Neural cell (in vitro differentiated cells): Measurements from ENCODE around the gene IMMP2L. TPM values are rescaled to one million over a fixed set of nuclear protein-coding genes. Genes with fewer than 3 reads are reported as not detected.

Experiments used
- H2AFZ ChIP-seq: fragments of 200-600, 300-800 bp; sonication (generic), shearing (Covaris generic); 2 replicates; pipeline ENCODE4 v1.6.0; 2014; ENCODE audit warnings: low read depth, mild to moderate bottlenecking, antibody characterized with exemption, low read length, moderate library complexity
- H3F3A ChIP-seq: fragments of 200-600 bp; shearing (Covaris generic); 2 replicates; pipeline ENCODE4 v1.6.1; 2016; ENCODE audit warnings: mild to moderate bottlenecking, moderate library complexity, mixed read lengths, antibody characterized with exemption, low read length; ENCODE audit not compliant: insufficient read depth, poor library complexity, severe bottlenecking
- H3K27ac ChIP-seq: fragments of 200-600, 300-800 bp; sonication (generic), shearing (Covaris generic); 2 replicates; pipeline ENCODE4 v1.5.1; 2014; ENCODE audit warnings: mild to moderate bottlenecking, low read length, moderate library complexity
- H3K27me3 ChIP-seq: fragments of 300-800, 200-600 bp; sonication (generic), shearing (Covaris generic); 2 replicates; pipeline ENCODE4 v1.6.0; 2014; ENCODE audit warnings: mild to moderate bottlenecking, low read depth, low read length, moderate library complexity; ENCODE audit not compliant: insufficient read depth
- H3K36me3 ChIP-seq: fragments of 300-800, 200-600 bp; sonication (generic), shearing (Covaris generic); 2 replicates; pipeline ENCODE4 v1.5.1; 2014; ENCODE audit warnings: mild to moderate bottlenecking, antibody characterized with exemption, low read length, moderate library complexity; ENCODE audit not compliant: insufficient read depth
- H3K4me2 ChIP-seq: fragments of 300-800, 200-600 bp; sonication (generic), shearing (Covaris generic); 2 replicates; pipeline ENCODE4 v1.6.0; 2014; ENCODE audit warnings: mild to moderate bottlenecking, low read length
- H3K4me3 ChIP-seq: fragments of 300-800, 200-600 bp; sonication (generic), shearing (Covaris generic); 2 replicates; pipeline ENCODE4 v1.5.1; 2014; ENCODE audit warnings: mild to moderate bottlenecking, low read length, moderate library complexity
- H3K79me2 ChIP-seq: fragments of 200-600 bp; shearing (Covaris generic); replicated peaks from 2 replicates; pipeline ENCODE4 v1.6.0; 2014; ENCODE audit warnings: mild to moderate bottlenecking, low read length, moderate library complexity; ENCODE audit not compliant: insufficient read depth
- H3K9ac ChIP-seq: fragments of 300-800, 200-600 bp; sonication (generic), shearing (Covaris generic); 2 replicates; pipeline ENCODE4 v1.6.1; 2016; ENCODE audit warnings: mild to moderate bottlenecking, low read length, mixed read lengths
- H3K9me2 ChIP-seq: fragments of 200-600 bp; shearing (Covaris generic); 2 replicates; pipeline ENCODE4 v1.6.1; 2016; ENCODE audit warnings: mild to moderate bottlenecking, low read length, mixed read lengths; ENCODE audit not compliant: insufficient read depth
- H3K9me3 ChIP-seq: fragments of 200-600, 300-800 bp; sonication (generic), shearing (Covaris generic); 2 replicates; pipeline ENCODE4 v1.6.1; 2016; ENCODE audit warnings: mild to moderate bottlenecking, mixed run types, low read length, moderate library complexity, mixed read lengths
- H4K20me1 ChIP-seq: fragments of 200-600 bp; shearing (Covaris generic); 2 replicates; pipeline ENCODE4 v1.6.1; 2016; ENCODE audit warnings: mild to moderate bottlenecking, mixed run types; ENCODE audit not compliant: insufficient read depth
- EP300 ChIP-seq: fragments of 450-650 bp; conservative IDR thresholded peaks from 2 replicates; pipeline ENCODE4 v1.6.1; 2014; ENCODE audit warnings: antibody characterized with exemption, mild to moderate bottlenecking, moderate library complexity; ENCODE audit not compliant: poor library complexity, severe bottlenecking
- EZH2 ChIP-seq: fragments of 200-600, 300-800 bp; shearing (Covaris generic), sonication (generic); IDR thresholded peaks from 2 replicates; pipeline ENCODE4 v1.6.1; 2014; ENCODE audit warnings: antibody characterized with exemption, low read length, borderline replicate concordance, mild to moderate bottlenecking; ENCODE audit not compliant: insufficient read depth, poor library complexity, severe bottlenecking
- MXI1 ChIP-seq: fragments of 450-650 bp; conservative IDR thresholded peaks from 2 replicates; pipeline ENCODE4 v1.6.1; 2014; ENCODE audit warnings: antibody characterized with exemption, mild to moderate bottlenecking; ENCODE audit not compliant: poor library complexity, severe bottlenecking
- POLR2AphosphoS5 ChIP-seq: IDR thresholded peaks from 2 replicates; pipeline ENCODE4 v1.6.1; 2012
- RAD21 ChIP-seq: fragments of 450-650 bp; conservative IDR thresholded peaks from 2 replicates; pipeline ENCODE4 v1.6.1; 2014; ENCODE audit warnings: antibody characterized with exemption, mild to moderate bottlenecking, moderate library complexity
- SMC3 ChIP-seq: fragments of 450-650 bp; conservative IDR thresholded peaks from 2 replicates; pipeline ENCODE4 v1.6.1; 2014; ENCODE audit warnings: antibody characterized with exemption, mild to moderate bottlenecking, moderate library complexity; ENCODE audit not compliant: poor library complexity
- TAF1 ChIP-seq: IDR thresholded peaks from 2 replicates; pipeline ENCODE4 v1.6.1; 2012; ENCODE audit warnings: low read depth
- polyA plus RNA-seq: library from polyadenylated mRNA; depleted of rRNA; stranded (reverse); fragments of >200 nt; gene quantifications from 2 replicates; pipeline ENCODE4 v1.2.3, GENCODE V29; 2014
- TF ChIP-seq, protein P1 (sequence below): IDR thresholded peaks from 2 replicates; pipeline ENCODE4 v1.6.1; 2012; ENCODE audit warnings: borderline replicate concordance
- TF ChIP-seq, protein P2 (sequence below): fragments of 450-650 bp; IDR thresholded peaks from 2 replicates; pipeline ENCODE4 v1.5.1; 2014; ENCODE audit warnings: antibody characterized with exemption, mild to moderate bottlenecking, moderate library complexity; ENCODE audit not compliant: poor library complexity, severe bottlenecking

IMMP2L gene
- polyA plus RNA-seq, 1 donor from 2014 or later, result 9.7 TPM

GRCh38 chr7:111607621-111608020 is 45.3 kb upstream of the IMMP2L start:
- Histone ChIP-seq H2AFZ (no peak overlapping the region), H3F3A (no peaks in the 10 kb centered on the region), H3K4me2 (no peak overlapping the region), H4K20me1 (no peaks in the 10 kb centered on the region), H3K4me3 (no peak overlapping the region), H3K36me3 (no peaks in the 10 kb centered on the region), H3K9ac (no peak overlapping the region), H3K79me2 (no peaks in the 10 kb centered on the region), H3K27me3 (no peaks in the 10 kb centered on the region), H3K9me2 (no peaks in the 10 kb centered on the region), H3K9me3 (no peaks in the 10 kb centered on the region), H3K27ac (no peak overlapping the region)
- TF ChIP-seq, protein P1, sequence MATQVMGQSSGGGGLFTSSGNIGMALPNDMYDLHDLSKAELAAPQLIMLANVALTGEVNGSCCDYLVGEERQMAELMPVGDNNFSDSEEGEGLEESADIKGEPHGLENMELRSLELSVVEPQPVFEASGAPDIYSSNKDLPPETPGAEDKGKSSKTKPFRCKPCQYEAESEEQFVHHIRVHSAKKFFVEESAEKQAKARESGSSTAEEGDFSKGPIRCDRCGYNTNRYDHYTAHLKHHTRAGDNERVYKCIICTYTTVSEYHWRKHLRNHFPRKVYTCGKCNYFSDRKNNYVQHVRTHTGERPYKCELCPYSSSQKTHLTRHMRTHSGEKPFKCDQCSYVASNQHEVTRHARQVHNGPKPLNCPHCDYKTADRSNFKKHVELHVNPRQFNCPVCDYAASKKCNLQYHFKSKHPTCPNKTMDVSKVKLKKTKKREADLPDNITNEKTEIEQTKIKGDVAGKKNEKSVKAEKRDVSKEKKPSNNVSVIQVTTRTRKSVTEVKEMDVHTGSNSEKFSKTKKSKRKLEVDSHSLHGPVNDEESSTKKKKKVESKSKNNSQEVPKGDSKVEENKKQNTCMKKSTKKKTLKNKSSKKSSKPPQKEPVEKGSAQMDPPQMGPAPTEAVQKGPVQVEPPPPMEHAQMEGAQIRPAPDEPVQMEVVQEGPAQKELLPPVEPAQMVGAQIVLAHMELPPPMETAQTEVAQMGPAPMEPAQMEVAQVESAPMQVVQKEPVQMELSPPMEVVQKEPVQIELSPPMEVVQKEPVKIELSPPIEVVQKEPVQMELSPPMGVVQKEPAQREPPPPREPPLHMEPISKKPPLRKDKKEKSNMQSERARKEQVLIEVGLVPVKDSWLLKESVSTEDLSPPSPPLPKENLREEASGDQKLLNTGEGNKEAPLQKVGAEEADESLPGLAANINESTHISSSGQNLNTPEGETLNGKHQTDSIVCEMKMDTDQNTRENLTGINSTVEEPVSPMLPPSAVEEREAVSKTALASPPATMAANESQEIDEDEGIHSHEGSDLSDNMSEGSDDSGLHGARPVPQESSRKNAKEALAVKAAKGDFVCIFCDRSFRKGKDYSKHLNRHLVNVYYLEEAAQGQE, result no peak

DNA sequence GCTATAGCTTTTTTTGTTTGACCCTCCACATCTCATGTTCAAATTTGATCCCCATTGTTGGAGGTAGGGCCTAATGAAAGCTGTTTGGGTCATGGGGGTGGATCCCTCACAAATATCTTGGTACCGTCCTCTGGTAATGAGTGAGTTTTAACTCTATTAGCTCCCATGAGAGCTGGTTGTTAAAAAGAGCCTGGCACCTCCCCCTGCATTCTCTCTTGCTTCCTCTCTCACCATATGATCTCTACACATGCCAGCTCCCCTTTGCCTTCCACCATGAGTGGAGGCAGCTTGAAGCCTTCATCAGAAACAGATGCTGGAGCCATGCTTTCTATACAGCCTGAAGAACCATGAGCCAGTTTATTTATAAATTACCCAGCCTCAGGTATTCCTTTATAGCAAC is 43.0 kb upstream of the IMMP2L start:
- TF ChIP-seq POLR2AphosphoS5 (no peak), RAD21 (no peak)
- H3K9ac ChIP-seq, result no peak overlapping the region
- H3K9me3 ChIP-seq, result no peaks in the 10 kb centered on the region
- H3K27me3 ChIP-seq, result no peaks in the 10 kb centered on the region
- H3K36me3 ChIP-seq, result no peaks in the 10 kb centered on the region
- H3K9me2 ChIP-seq, result no peaks in the 10 kb centered on the region
- H4K20me1 ChIP-seq, result no peaks in the 10 kb centered on the region
- no peak overlapping the region for H3K27ac ChIP-seq
- no peak overlapping the region for H3K4me3 ChIP-seq
- no peaks in the 10 kb centered on the region for H3K79me2 ChIP-seq
- H3F3A ChIP-seq, result no peaks in the 10 kb centered on the region
- no peak overlapping the region for H3K4me2 ChIP-seq
- no peak overlapping the region for H2AFZ ChIP-seq

DNA sequence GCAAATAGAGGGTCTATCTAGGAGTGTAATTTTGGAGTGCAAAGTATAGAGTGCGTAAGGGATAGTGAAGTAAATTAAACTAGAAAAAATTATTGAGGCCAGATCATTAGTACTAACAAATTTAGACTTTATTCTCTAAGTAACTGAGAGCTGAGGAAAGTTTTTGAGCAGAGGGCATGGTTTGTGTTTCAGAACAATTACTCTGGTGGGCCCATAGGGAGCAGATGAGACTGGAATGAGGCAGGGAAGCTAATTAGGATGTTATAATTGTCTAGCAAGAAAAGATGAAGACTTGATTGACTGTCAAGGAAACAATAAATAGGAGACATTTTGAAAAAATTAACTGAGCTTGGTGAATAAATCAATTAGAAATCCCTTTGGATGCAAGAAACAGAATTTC is 37.8 kb upstream of the IMMP2L start:
- no peak overlapping the region for H3K27ac ChIP-seq
- no peaks in the 10 kb centered on the region for H3K79me2 ChIP-seq
- H4K20me1 ChIP-seq, result no peaks in the 10 kb centered on the region
- H2AFZ ChIP-seq, result no peak overlapping the region
- no peak overlapping the region for H3K4me3 ChIP-seq
- no peak overlapping the region for H3K9ac ChIP-seq
- H3F3A ChIP-seq, result no peaks in the 10 kb centered on the region
- no peaks in the 10 kb centered on the region for H3K9me3 ChIP-seq
- H3K4me2 ChIP-seq, result no peak overlapping the region
- H3K27me3 ChIP-seq, result no peaks in the 10 kb centered on the region
- no peaks in the 10 kb centered on the region for H3K36me3 ChIP-seq
- no peaks in the 10 kb centered on the region for H3K9me2 ChIP-seq
- TF ChIP-seq EZH2 (no peak), SMC3 (no peak), EP300 (no peak), POLR2AphosphoS5 (no peak), MXI1 (no peak), TAF1 (no peak), RAD21 (no peak)
- TF ChIP-seq, protein P1, result no peak
- TF ChIP-seq, protein P2, sequence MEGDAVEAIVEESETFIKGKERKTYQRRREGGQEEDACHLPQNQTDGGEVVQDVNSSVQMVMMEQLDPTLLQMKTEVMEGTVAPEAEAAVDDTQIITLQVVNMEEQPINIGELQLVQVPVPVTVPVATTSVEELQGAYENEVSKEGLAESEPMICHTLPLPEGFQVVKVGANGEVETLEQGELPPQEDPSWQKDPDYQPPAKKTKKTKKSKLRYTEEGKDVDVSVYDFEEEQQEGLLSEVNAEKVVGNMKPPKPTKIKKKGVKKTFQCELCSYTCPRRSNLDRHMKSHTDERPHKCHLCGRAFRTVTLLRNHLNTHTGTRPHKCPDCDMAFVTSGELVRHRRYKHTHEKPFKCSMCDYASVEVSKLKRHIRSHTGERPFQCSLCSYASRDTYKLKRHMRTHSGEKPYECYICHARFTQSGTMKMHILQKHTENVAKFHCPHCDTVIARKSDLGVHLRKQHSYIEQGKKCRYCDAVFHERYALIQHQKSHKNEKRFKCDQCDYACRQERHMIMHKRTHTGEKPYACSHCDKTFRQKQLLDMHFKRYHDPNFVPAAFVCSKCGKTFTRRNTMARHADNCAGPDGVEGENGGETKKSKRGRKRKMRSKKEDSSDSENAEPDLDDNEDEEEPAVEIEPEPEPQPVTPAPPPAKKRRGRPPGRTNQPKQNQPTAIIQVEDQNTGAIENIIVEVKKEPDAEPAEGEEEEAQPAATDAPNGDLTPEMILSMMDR, result no peak
